ENCODE data around the gene APOBEC2.

The APOBEC2 gene

GRCh38 chr6:41093729-41094128 lies 40.7 kb downstream of the APOBEC2 start (continued):
- TF ChIP-seq, protein P1, sequence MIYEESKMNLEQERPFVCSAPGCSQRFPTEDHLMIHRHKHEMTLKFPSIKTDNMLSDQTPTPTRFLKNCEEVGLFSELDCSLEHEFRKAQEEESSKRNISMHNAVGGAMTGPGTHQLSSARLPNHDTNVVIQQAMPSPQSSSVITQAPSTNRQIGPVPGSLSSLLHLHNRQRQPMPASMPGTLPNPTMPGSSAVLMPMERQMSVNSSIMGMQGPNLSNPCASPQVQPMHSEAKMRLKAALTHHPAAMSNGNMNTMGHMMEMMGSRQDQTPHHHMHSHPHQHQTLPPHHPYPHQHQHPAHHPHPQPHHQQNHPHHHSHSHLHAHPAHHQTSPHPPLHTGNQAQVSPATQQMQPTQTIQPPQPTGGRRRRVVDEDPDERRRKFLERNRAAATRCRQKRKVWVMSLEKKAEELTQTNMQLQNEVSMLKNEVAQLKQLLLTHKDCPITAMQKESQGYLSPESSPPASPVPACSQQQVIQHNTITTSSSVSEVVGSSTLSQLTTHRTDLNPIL (CRISPR knock-in tag; IDR thresholded peaks at IDR 0.05; ENCODE audit: low read depth), result no peak
- no peak for TF ChIP-seq ZNF8 (CRISPR knock-in tag; IDR thresholded peaks at IDR 0.05)
- no peak for TF ChIP-seq ZC3H10 (CRISPR knock-in tag; IDR thresholded peaks at IDR 0.05)
- no peak for TF ChIP-seq ZFP3 (CRISPR knock-in tag; IDR thresholded peaks at IDR 0.05)
- no peak for TF ChIP-seq PPARA (CRISPR knock-in tag; IDR thresholded peaks at IDR 0.05; ENCODE audit: borderline replicate concordance)
- no peak for TF ChIP-seq ZNF70 (CRISPR knock-in tag; IDR thresholded peaks at IDR 0.05)
- no peak for TF ChIP-seq ESRRG (CRISPR knock-in tag; IDR thresholded peaks at IDR 0.05)
- no peak for TF ChIP-seq BACH2 (CRISPR knock-in tag; IDR thresholded peaks at IDR 0.05; ENCODE audit: borderline replicate concordance)
- TF ChIP-seq TCF4 (CRISPR knock-in tag; IDR thresholded peaks at IDR 0.05; ENCODE audit: borderline replicate concordance), result no peak
- no peak for TF ChIP-seq SNAI2 (CRISPR knock-in tag; IDR thresholded peaks at IDR 0.05)
- no peak for TF ChIP-seq ZFP30 (CRISPR knock-in tag; IDR thresholded peaks at IDR 0.05)
- no peak for TF ChIP-seq TOX (CRISPR knock-in tag; IDR thresholded peaks at IDR 0.05; ENCODE audit: borderline replicate concordance)
- TF ChIP-seq, protein P2, sequence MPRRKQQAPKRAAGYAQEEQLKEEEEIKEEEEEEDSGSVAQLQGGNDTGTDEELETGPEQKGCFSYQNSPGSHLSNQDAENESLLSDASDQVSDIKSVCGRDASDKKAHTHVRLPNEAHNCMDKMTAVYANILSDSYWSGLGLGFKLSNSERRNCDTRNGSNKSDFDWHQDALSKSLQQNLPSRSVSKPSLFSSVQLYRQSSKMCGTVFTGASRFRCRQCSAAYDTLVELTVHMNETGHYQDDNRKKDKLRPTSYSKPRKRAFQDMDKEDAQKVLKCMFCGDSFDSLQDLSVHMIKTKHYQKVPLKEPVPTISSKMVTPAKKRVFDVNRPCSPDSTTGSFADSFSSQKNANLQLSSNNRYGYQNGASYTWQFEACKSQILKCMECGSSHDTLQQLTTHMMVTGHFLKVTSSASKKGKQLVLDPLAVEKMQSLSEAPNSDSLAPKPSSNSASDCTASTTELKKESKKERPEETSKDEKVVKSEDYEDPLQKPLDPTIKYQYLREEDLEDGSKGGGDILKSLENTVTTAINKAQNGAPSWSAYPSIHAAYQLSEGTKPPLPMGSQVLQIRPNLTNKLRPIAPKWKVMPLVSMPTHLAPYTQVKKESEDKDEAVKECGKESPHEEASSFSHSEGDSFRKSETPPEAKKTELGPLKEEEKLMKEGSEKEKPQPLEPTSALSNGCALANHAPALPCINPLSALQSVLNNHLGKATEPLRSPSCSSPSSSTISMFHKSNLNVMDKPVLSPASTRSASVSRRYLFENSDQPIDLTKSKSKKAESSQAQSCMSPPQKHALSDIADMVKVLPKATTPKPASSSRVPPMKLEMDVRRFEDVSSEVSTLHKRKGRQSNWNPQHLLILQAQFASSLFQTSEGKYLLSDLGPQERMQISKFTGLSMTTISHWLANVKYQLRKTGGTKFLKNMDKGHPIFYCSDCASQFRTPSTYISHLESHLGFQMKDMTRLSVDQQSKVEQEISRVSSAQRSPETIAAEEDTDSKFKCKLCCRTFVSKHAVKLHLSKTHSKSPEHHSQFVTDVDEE (CRISPR knock-in tag; IDR thresholded peaks at IDR 0.05), result no peak

GRCh38 chr6:41097467-41098090 lies 44.6 kb downstream of the APOBEC2 start:
- peak; percentile 89 for ATAC-seq
- no peak for TF ChIP-seq ZNF8 (CRISPR knock-in tag; IDR thresholded peaks at IDR 0.05)
- TF ChIP-seq, protein P2 (CRISPR knock-in tag; IDR thresholded peaks at IDR 0.05), result no peak
- TF ChIP-seq ZFP3 (CRISPR knock-in tag; IDR thresholded peaks at IDR 0.05), result 0 out of 2 replicates have a peak, but pooled peaks have one; percentile 23
- peak; percentile 46 for TF ChIP-seq ISL1 (CRISPR knock-in tag; IDR thresholded peaks at IDR 0.05)
- TF ChIP-seq ARNTL (CRISPR knock-in tag; IDR thresholded peaks at IDR 0.05; ENCODE audit: borderline replicate concordance, low read depth), result no peak
- TF ChIP-seq PPARA (CRISPR knock-in tag; IDR thresholded peaks at IDR 0.05; ENCODE audit: borderline replicate concordance), result no peak

DNA sequence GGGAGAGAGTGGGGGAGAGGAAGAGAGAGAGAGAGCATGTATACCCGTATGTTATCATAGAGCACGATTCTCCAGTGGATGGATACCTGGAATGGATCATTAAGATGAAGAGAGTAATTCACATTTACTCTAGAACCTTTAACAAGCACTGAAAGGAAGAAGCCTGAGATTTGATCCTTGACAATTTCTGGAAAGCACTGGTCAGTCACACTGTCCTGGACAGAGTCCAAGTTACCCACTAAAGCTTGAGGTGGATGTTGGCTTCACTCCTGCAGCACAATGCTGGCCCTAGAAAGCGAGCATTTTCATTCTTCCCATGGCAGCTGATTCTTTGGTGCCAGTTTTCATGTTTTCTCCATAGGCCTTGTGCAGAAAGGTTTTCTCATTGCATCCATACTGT lies 45.4 kb downstream of the APOBEC2 start:
- no peak for TF ChIP-seq ZFP3 (CRISPR knock-in tag; IDR thresholded peaks at IDR 0.05)
- no peak for TF ChIP-seq CSRNP3 (CRISPR knock-in tag; IDR thresholded peaks at IDR 0.05)
- no peak for TF ChIP-seq ZFP30 (CRISPR knock-in tag; IDR thresholded peaks at IDR 0.05)
- no peak for TF ChIP-seq OSR1 (CRISPR knock-in tag; IDR thresholded peaks at IDR 0.05)
- TF ChIP-seq, protein P1 (CRISPR knock-in tag; IDR thresholded peaks at IDR 0.05; ENCODE audit: low read depth), result no peak
- no peak for TF ChIP-seq ZNF70 (CRISPR knock-in tag; IDR thresholded peaks at IDR 0.05)
- TF ChIP-seq BACH2 (CRISPR knock-in tag; IDR thresholded peaks at IDR 0.05; ENCODE audit: borderline replicate concordance), result no peak
- TF ChIP-seq ISL1 (CRISPR knock-in tag; IDR thresholded peaks at IDR 0.05), result no peak
- no peak for TF ChIP-seq ZC3H10 (CRISPR knock-in tag; IDR thresholded peaks at IDR 0.05)
- no peak for TF ChIP-seq SNAI2 (CRISPR knock-in tag; IDR thresholded peaks at IDR 0.05)
- no peak for TF ChIP-seq TCF4 (CRISPR knock-in tag; IDR thresholded peaks at IDR 0.05; ENCODE audit: borderline replicate concordance)
- TF ChIP-seq ZNF565 (CRISPR knock-in tag; conservative IDR thresholded peaks at IDR 0.05; ENCODE audit: low read depth), result no peak
- no peak for TF ChIP-seq PPARA (CRISPR knock-in tag; IDR thresholded peaks at IDR 0.05; ENCODE audit: borderline replicate concordance)
- no peak for TF ChIP-seq TOX (CRISPR knock-in tag; IDR thresholded peaks at IDR 0.05; ENCODE audit: borderline replicate concordance)
- no peak for TF ChIP-seq RARB (CRISPR knock-in tag; IDR thresholded peaks at IDR 0.05)
- ATAC-seq, result no peak; the same call in 2 of the 3 replicates
